Caco-2 (cell line): ENCODE data around the gene TEN1. TPM values are rescaled to one million over a fixed set of nuclear protein-coding genes. Genes with fewer than 3 reads are reported as not detected.
A peak's percentile ranks its signal among the peaks of the same experiment; 100 is the strongest.

Source experiments
- BruUV-seq: library from RNA; stranded (reverse); fragments of 400-500 nt; replicated peaks from 2 replicates; lab custom pipeline; 2021; lab: Mats Ljungman, UMichigan
- CTCF ChIA-PET: fragments of 300-600 bp; sonication (Branson Sonifier 250); formaldehyde crosslinking; loops from one replicate; lab custom pipeline; 2022; ENCODE audit warnings: antibody characterized with exemption; lab: Charles Lee
- POLR2A ChIA-PET: fragments of 300-600 bp; sonication (Branson Sonifier 250); formaldehyde crosslinking; loops from one replicate; lab custom pipeline; 2022; ENCODE audit warnings: antibody characterized with exemption; lab: Charles Lee
- DNase-seq, 2 experiments: peaks; one replicate each; pipeline versions ENCODE4 v3.0.0 to v3.0.0-alpha.2; 2020 to 2022
- H3K27me3 ChIP-seq: replicated peaks from 2 replicates; pipeline ENCODE4 v1.6.0; 2011; ENCODE audit warnings: low read length; ENCODE audit not compliant: control insufficient read depth, insufficient read depth
- H3K36me3 ChIP-seq: 2 replicates; pipeline ENCODE4 v1.5.1; 2011; ENCODE audit warnings: low read length; ENCODE audit not compliant: control insufficient read depth, insufficient read depth
- H3K4me1 ChIP-seq: fragments of 250-450 bp; sonication (Bioruptor Pico); 2 replicates; pipeline ENCODE4 v1.5.1; 2020; ENCODE audit warnings: mild to moderate bottlenecking
- H3K4me3 ChIP-seq: 2 replicates; pipeline ENCODE4 v1.5.1; 2011; ENCODE audit warnings: low read depth, mild to moderate bottlenecking, control low read depth, low read length
- H3K9me3 ChIP-seq: fragments of 250-450 bp; sonication (Bioruptor Pico); 2 replicates; pipeline ENCODE4 v1.5.1; 2020; ENCODE audit warnings: mild to moderate bottlenecking, moderate library complexity
- H3K27ac Mint-ChIP-seq: one replicate; pipeline ENCODE4 v1.8.0; 2022; ENCODE audit warnings: mixed read lengths; ENCODE audit not compliant: unreplicated experiment
- H3K27me3 Mint-ChIP-seq: one replicate; pipeline ENCODE4 v1.8.0; 2022; ENCODE audit warnings: mixed read lengths; ENCODE audit not compliant: insufficient read depth, unreplicated experiment
- H3K36me3 Mint-ChIP-seq: one replicate; pipeline ENCODE4 v1.8.0; 2022; ENCODE audit warnings: mild to moderate bottlenecking, mixed read lengths; ENCODE audit not compliant: insufficient read depth, unreplicated experiment
- H3K4me1 Mint-ChIP-seq: one replicate; pipeline ENCODE4 v1.8.0; 2022; ENCODE audit warnings: low read depth, mixed read lengths; ENCODE audit not compliant: unreplicated experiment
- H3K4me3 Mint-ChIP-seq: one replicate; pipeline ENCODE4 v1.8.0; 2022; ENCODE audit warnings: mild to moderate bottlenecking, moderate library complexity, mixed read lengths; ENCODE audit not compliant: unreplicated experiment
- H3K9me3 Mint-ChIP-seq: one replicate; pipeline ENCODE4 v1.8.0; 2022; ENCODE audit warnings: mixed read lengths; ENCODE audit not compliant: unreplicated experiment
- intact Hi-C: fragments of 100-400 bp; cut with micrococcal nuclease; formaldehyde crosslinking; loops from one replicate; pipeline ENCODE4 v1.10.0; 2022; ENCODE audit not compliant: unreplicated experiment
- total RNA-seq: library from RNA; stranded (reverse); gene quantifications from 2 replicates; pipeline ENCODE4 v1.2.3, GENCODE V29; 2022
- TF ChIP-seq, protein P1 (sequence below), 2 experiments: fragments of 200-600 bp in 1 of 2; IDR thresholded peaks; 1 replicate in 1 of 2; 2 replicates in 1 of 2; pipeline versions ENCODE4 v1.5.1 to v1.8.0; 2011 to 2022; ENCODE audit warnings: antibody characterized with exemption in 1 of 2, control low read depth in 1 of 2, inconsistent platforms in 1 of 2, low read depth in 1 of 2, low read length in 1 of 2, mild to moderate bottlenecking in 1 of 2, moderate library complexity in 1 of 2; ENCODE audit not compliant: insufficient read depth in 1 of 2, severe bottlenecking in 1 of 2, unreplicated experiment in 1 of 2

Gene TEN1
- total RNA-seq, 1 experiment from 2014 or later = 20.3 TPM

DNA sequence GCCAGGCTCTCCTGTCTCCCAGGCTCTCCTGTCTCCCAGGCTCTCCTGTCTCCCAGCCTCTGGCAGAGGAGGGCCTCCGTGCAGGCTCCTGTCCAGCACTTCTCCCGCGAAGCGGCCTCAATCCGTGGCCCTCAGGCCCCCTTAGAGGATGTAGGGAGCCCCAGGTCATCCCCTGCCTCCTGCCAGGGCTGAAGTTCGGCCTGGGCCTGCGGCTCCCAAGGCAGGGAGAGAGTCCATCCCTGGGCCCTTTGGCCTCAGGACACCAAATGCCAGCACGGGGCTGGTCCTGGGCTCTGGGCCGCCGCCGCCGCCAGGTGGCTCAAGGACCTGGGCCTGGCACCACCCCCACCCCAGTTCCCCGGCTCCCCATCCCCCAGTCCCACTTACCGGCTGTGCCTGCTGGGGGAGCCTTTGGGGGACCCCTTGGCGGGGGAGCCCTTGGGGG lies 47.7 kb downstream of the TEN1 start:
- Histone ChIP-seq H3K36me3 (no peaks in the 10 kb centered on the region), H3K27me3 (no peaks in the 10 kb centered on the region), H3K4me1 (peaks cover 11% of the 10 kb centered on the region), H3K9me3 (no peaks in the 10 kb centered on the region; the same call in 1 of the 2 replicates), H3K4me3 (no peak overlapping the region)
- ChIA-PET CTCF (interaction anchor here (0.6 kb wide), 1 partner anchor 344 kb away, joined by 3 read pairs; no protein-coding TSS in a partner anchor), POLR2A (no interaction called here)
- H3K9me3 Mint-ChIP-seq = no peaks in the 10 kb centered on the region
- TF ChIP-seq, protein P1, sequence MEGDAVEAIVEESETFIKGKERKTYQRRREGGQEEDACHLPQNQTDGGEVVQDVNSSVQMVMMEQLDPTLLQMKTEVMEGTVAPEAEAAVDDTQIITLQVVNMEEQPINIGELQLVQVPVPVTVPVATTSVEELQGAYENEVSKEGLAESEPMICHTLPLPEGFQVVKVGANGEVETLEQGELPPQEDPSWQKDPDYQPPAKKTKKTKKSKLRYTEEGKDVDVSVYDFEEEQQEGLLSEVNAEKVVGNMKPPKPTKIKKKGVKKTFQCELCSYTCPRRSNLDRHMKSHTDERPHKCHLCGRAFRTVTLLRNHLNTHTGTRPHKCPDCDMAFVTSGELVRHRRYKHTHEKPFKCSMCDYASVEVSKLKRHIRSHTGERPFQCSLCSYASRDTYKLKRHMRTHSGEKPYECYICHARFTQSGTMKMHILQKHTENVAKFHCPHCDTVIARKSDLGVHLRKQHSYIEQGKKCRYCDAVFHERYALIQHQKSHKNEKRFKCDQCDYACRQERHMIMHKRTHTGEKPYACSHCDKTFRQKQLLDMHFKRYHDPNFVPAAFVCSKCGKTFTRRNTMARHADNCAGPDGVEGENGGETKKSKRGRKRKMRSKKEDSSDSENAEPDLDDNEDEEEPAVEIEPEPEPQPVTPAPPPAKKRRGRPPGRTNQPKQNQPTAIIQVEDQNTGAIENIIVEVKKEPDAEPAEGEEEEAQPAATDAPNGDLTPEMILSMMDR (IDR thresholded peaks at IDR 0.05; ENCODE audit: insufficient read depth in 1 of 2, low read depth in 1 of 2, low read length in 1 of 2, severe bottlenecking in 1 of 2, unreplicated experiment in 1 of 2) = no peak
- BruUV-seq = no TSS peak
- peaks cover 8% of the 10 kb centered on the region for H3K36me3 Mint-ChIP-seq
- intact Hi-C loops = no loop called here
- no peaks in the 10 kb centered on the region for H3K27me3 Mint-ChIP-seq
- H3K4me1 Mint-ChIP-seq = peaks cover 10% of the 10 kb centered on the region
- H3K4me3 Mint-ChIP-seq = no peak overlapping the region
- no peak for DNase-seq
- H3K27ac Mint-ChIP-seq = peak overlapping the region; percentile 50

DNA sequence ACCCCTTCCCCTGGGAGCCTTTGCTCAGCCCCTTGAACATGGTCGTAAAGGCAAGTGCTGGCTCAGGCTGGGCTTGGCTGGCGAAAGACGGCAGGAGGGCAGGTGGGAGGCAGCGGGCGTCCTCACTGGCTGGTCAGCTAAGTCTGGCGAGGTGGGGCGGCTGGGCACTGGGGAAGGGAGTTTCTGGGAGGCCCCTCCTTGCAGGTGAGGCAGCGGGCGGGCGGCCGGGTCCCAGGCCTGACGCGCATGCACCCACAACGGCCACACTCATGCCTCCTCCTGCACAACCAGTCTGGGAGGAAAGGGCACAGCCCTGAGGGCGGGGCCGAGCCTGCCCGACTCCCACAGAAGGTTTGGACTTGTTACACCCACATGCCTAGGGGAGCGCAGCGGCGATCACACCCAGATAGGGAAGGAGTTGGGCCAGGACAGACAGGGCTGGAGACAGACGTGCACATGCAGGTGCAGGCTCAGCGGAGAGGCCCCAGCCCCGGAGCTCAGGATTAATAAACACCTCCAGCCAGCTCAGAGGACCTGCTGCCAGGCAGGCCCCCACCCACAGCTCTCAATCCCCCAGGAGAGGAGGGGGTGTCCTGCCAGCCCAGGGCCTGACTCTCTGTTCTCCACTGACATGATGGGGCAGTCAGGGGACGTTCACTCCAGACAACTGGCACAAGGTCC lies 48.3 kb downstream of the TEN1 start, which contains the start of gene EVPL:
Gene EVPL, minus strand, starts transcription at position 148 of the 681 bp plus-strand sequence. Its CDS starts 108 bp downstream, at position 40.
- CTCF ChIA-PET = interaction anchor here (0.6 to 1.0 kb wide), 2 partner anchors 13 to 343 kb away, joined by 3 read pairs; no protein-coding TSS in a partner anchor
- DNase-seq = peak in 1 of 2 experiments; percentile 57
- H3K36me3 Mint-ChIP-seq = peaks cover 8% of the 10 kb centered on the region

DNA sequence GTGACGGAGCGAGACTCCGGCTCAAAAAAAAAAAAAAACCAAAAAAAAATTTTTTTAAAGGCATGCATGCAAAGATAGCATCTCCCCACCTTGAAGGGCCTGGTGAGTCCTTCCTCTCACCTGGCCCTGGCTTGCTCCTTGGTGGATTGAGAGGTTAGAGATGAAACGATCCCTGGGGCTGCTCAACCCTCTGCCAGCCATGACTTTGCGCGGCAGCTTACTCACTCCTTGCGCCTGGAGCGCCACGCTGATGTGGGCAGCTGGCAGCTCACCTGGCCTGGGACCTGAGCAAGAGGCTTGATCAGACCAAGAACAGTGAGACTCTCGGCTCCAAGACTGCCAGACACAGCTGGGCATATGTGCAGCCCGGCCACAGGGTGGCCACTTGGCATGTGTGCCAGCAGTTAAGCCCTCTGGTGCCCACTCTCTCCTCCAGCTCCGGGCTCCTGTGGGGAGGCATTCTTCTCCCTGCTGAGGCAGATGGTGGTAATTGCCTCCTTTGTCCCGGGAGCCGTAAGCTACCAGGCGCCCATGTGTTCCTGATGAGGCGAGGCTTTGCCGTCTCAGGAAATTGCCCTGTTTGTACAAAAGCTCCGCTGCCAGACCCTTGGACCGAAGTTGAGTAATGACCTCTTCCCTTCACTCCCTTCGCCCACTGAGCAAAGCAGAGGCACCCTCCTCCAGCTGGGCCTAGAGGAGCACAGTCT lies 53.2 kb downstream of the TEN1 start:
- Mint-ChIP-seq H3K27ac (no peak overlapping the region), H3K4me3 (no peak overlapping the region), H3K9me3 (no peaks in the 10 kb centered on the region), H3K4me1 (peaks cover 10% of the 10 kb centered on the region), H3K36me3 (peaks cover 8% of the 10 kb centered on the region), H3K27me3 (no peaks in the 10 kb centered on the region)
- no peaks in the 10 kb centered on the region for H3K27me3 ChIP-seq
- TF ChIP-seq, protein P1 (IDR thresholded peaks at IDR 0.05; ENCODE audit: insufficient read depth in 1 of 2, low read depth in 1 of 2, low read length in 1 of 2, severe bottlenecking in 1 of 2, unreplicated experiment in 1 of 2) = no peak
- H3K4me1 ChIP-seq = peaks cover 11% of the 10 kb centered on the region
- H3K36me3 ChIP-seq = no peaks in the 10 kb centered on the region
- POLR2A ChIA-PET = no interaction called here
- CTCF ChIA-PET = no interaction called here
- intact Hi-C loops = no loop called here
- no peak overlapping the region for H3K4me3 ChIP-seq
- no peak for DNase-seq
- no TSS peak for BruUV-seq
- H3K9me3 ChIP-seq = peaks cover 3% of the 10 kb centered on the region

More for the DNA sequence above, 48.3 kb downstream of the TEN1 start, which contains the start of gene EVPL:
- peak within 1 kb of the TSS; percentile 50 for H3K27ac Mint-ChIP-seq
- H3K4me3 ChIP-seq = no peak within 1 kb of the TSS
- BruUV-seq = no TSS peak
- H3K27me3 ChIP-seq = no peaks in the 10 kb centered on the region
- TF ChIP-seq, protein P1 (IDR thresholded peaks at IDR 0.05; ENCODE audit: insufficient read depth in 1 of 2, low read depth in 1 of 2, low read length in 1 of 2, severe bottlenecking in 1 of 2, unreplicated experiment in 1 of 2) = no peak
- no peak within 1 kb of the TSS for H3K4me3 Mint-ChIP-seq
- peaks cover 10% of the 10 kb centered on the region for H3K4me1 Mint-ChIP-seq
- POLR2A ChIA-PET = no interaction called here
- peaks cover 11% of the 10 kb centered on the region for H3K4me1 ChIP-seq
- H3K36me3 ChIP-seq = no peaks in the 10 kb centered on the region
- intact Hi-C loops = no loop called here
- H3K9me3 ChIP-seq = no peaks in the 10 kb centered on the region; the same call in 1 of the 2 replicates
- no peaks in the 10 kb centered on the region for H3K27me3 Mint-ChIP-seq
- H3K9me3 Mint-ChIP-seq = no peaks in the 10 kb centered on the region
